H1 (cell line): Measurements from ENCODE around the gene OSBPL9. TPM values are rescaled to one million over a fixed set of nuclear protein-coding genes. Genes with fewer than 3 reads are reported as not detected.

ENCODE experiments used
- CTCF ChIA-PET: fragments of 300-600 bp; sonication (Branson Sonifier 250); formaldehyde crosslinking; loops from one replicate; lab custom pipeline; 2021; ENCODE audit not compliant: partially characterized antibody; lab: Charles Lee
- POLR2A ChIA-PET: fragments of 300-600 bp; sonication (Branson Sonifier 250); formaldehyde crosslinking; loops from one replicate; lab custom pipeline; 2021; ENCODE audit warnings: inconsistent platforms; ENCODE audit not compliant: partially characterized antibody; lab: Charles Lee
- DNase-seq, 2 experiments: peaks; one replicate each; pipeline versions ENCODE4 v3.0.0 to v3.0.0-alpha.2; 2010 to 2022; ENCODE audit warnings: low spot score in 2 of 2, low read depth in 1 of 2, mixed read lengths in 1 of 2
- FAIRE-seq: peaks from 2 replicates; lab custom pipeline; 2011; peaks lifted over from hg19 to GRCh38; lab: Jason Lieb, UNC
- H2AFZ ChIP-seq: 2 replicates; pipeline ENCODE4 v1.8.1; 2012; ENCODE audit warnings: low read length, inconsistent platforms
- H2AK5ac ChIP-seq: 2 replicates; pipeline ENCODE4 v1.6.1; 2013; ENCODE audit warnings: low read depth, low read length
- H2BK120ac ChIP-seq: replicated peaks from 2 replicates; pipeline ENCODE3; 2013; ENCODE audit warnings: low read depth, low read length, inconsistent platforms
- H2BK12ac ChIP-seq: 2 replicates; pipeline ENCODE4 v1.6.1; 2013; ENCODE audit warnings: low read depth, low read length
- H2BK15ac ChIP-seq: 2 replicates; pipeline ENCODE4 v1.6.1; 2013; ENCODE audit warnings: low read length
- H2BK20ac ChIP-seq: 2 replicates; pipeline ENCODE4 v1.6.1; 2013; ENCODE audit warnings: low read length
- H2BK5ac ChIP-seq: 2 replicates; pipeline ENCODE4 v1.6.1; 2013; ENCODE audit warnings: low read depth, low read length
- H3K14ac ChIP-seq: 2 replicates; pipeline ENCODE4 v1.6.1; 2013; ENCODE audit warnings: inconsistent platforms; ENCODE audit not compliant: insufficient read length
- H3K18ac ChIP-seq: 2 replicates; pipeline ENCODE4 v1.6.1; 2013; ENCODE audit warnings: low read length; ENCODE audit errors: extremely low read depth
- H3K23ac ChIP-seq: 2 replicates; pipeline ENCODE4 v1.6.1; 2013; ENCODE audit warnings: inconsistent platforms; ENCODE audit not compliant: insufficient read length
- H3K23me2 ChIP-seq: 2 replicates; pipeline ENCODE4 v1.6.1; 2013; ENCODE audit warnings: low read depth, low read length
- H3K27ac ChIP-seq: 2 replicates; pipeline ENCODE4 v1.6.1; 2011; ENCODE audit warnings: low read depth, low read length, inconsistent platforms
- H3K27me3 ChIP-seq, 4 experiments: replicated peaks in 1 of 4; 1 replicate in 1 of 4; 2 replicates in 3 of 4; pipeline versions ENCODE4 v1.6.1 to v1.8.1; 2011 to 2013; ENCODE audit warnings: low read length in 3 of 4, mild to moderate bottlenecking in 3 of 4, inconsistent platforms in 2 of 4, mixed read lengths in 2 of 4, moderate library complexity in 1 of 4; ENCODE audit not compliant: control insufficient read depth in 3 of 4, insufficient read depth in 3 of 4; ENCODE audit errors: extremely low read depth in 1 of 4
- H3K36me3 ChIP-seq, 4 experiments: 2 replicates each; pipeline versions ENCODE4 v1.6.1 to v1.8.1; 2011 to 2013; ENCODE audit warnings: mild to moderate bottlenecking in 4 of 4, low read length in 3 of 4, moderate library complexity in 2 of 4, control low read depth in 1 of 4, inconsistent platforms in 1 of 4; ENCODE audit not compliant: insufficient read depth in 4 of 4, control insufficient read depth in 2 of 4
- H3K4ac ChIP-seq: replicated peaks from 2 replicates; pipeline ENCODE3; 2013; ENCODE audit warnings: low read length, low read depth, mixed read lengths, inconsistent platforms; ENCODE audit not compliant: insufficient read length
- H3K4me1 ChIP-seq, 4 experiments: replicated peaks in 1 of 4; 1 replicate in 1 of 4; 2 replicates in 3 of 4; pipeline versions ENCODE4 v1.6.1 to v1.8.1; 2011 to 2013; ENCODE audit warnings: low read length in 3 of 4, inconsistent platforms in 2 of 4, mixed read lengths in 1 of 4; ENCODE audit not compliant: insufficient read depth in 4 of 4, control insufficient read depth in 3 of 4
- H3K4me2 ChIP-seq, 2 experiments: 2 replicates each; pipeline versions ENCODE4 v1.6.1 to v1.8.1; 2011 to 2013; ENCODE audit warnings: low read depth in 2 of 2, low read length in 2 of 2, control low read depth in 1 of 2, inconsistent platforms in 1 of 2, mild to moderate bottlenecking in 1 of 2; ENCODE audit not compliant: insufficient read depth in 1 of 2
- H3K4me3 ChIP-seq, 4 experiments: fragments of 200-600, 300-600 bp in 1 of 4; sonication (generic), shearing (Covaris generic), sonication (Bioruptor Twin) in 1 of 4; 2 replicates each; pipeline versions ENCODE4 v1.5.1 to v1.8.1; 2011 to 2016; ENCODE audit warnings: low read length in 4 of 4, low read depth in 3 of 4, control low read depth in 2 of 4, inconsistent platforms in 2 of 4, mild to moderate bottlenecking in 2 of 4, mixed read lengths in 1 of 4, moderate library complexity in 1 of 4; ENCODE audit not compliant: insufficient read depth in 2 of 4; ENCODE audit errors: extremely low read depth in 1 of 4
- H3K56ac ChIP-seq: replicated peaks from 2 replicates; pipeline ENCODE3; 2013; ENCODE audit warnings: low read depth, mild to moderate bottlenecking, mixed read lengths, low read length, inconsistent platforms; ENCODE audit not compliant: insufficient read length
- H3K79me1 ChIP-seq: 2 replicates; pipeline ENCODE4 v1.6.1; 2013; ENCODE audit warnings: low read depth, low read length, control low read depth
- H3K79me2 ChIP-seq, 2 experiments: 2 replicates each; pipeline versions ENCODE4 v1.6.1 to v1.8.1; 2012 to 2013; ENCODE audit warnings: low read length in 2 of 2, mild to moderate bottlenecking in 2 of 2, inconsistent platforms in 1 of 2; ENCODE audit not compliant: insufficient read depth in 2 of 2, control insufficient read depth in 1 of 2
- H3K9ac ChIP-seq, 4 experiments: replicated peaks in 1 of 4; 1 replicate in 1 of 4; 2 replicates in 3 of 4; pipeline versions ENCODE4 v1.6.1 to v1.8.1; 2011 to 2013; ENCODE audit warnings: low read depth in 3 of 4, low read length in 3 of 4, control low read depth in 2 of 4, mild to moderate bottlenecking in 2 of 4, moderate library complexity in 2 of 4, inconsistent platforms in 1 of 4; ENCODE audit errors: extremely low read depth in 1 of 4
- H3K9me3 ChIP-seq, 2 experiments: 2 replicates each; pipeline versions ENCODE4 v1.6.1 to v1.8.1; 2012 to 2013; ENCODE audit warnings: mild to moderate bottlenecking in 2 of 2, moderate library complexity in 2 of 2, control low read depth in 1 of 2, inconsistent platforms in 1 of 2, low read depth in 1 of 2, low read length in 1 of 2, mixed read lengths in 1 of 2; ENCODE audit not compliant: insufficient read depth in 2 of 2
- H4K20me1 ChIP-seq, 2 experiments: replicated peaks in 1 of 2; 2 replicates each; pipeline versions ENCODE3 to v1.8.1; 2011 to 2013; ENCODE audit warnings: inconsistent platforms in 2 of 2, low read length in 2 of 2, mild to moderate bottlenecking in 1 of 2; ENCODE audit not compliant: insufficient read depth in 2 of 2, control insufficient read depth in 1 of 2
- H4K5ac ChIP-seq: 2 replicates; pipeline ENCODE4 v1.6.1; 2013; ENCODE audit warnings: low read length, low read depth, mixed read lengths, inconsistent platforms; ENCODE audit not compliant: insufficient read length
- H4K8ac ChIP-seq: 2 replicates; pipeline ENCODE4 v1.8.0; 2013; ENCODE audit warnings: mild to moderate bottlenecking, moderate library complexity, low read length, inconsistent platforms; ENCODE audit not compliant: insufficient read depth; ENCODE audit errors: extremely low read depth
- H4K91ac ChIP-seq: replicated peaks from 2 replicates; pipeline ENCODE3; 2013; ENCODE audit warnings: low read length, mixed read lengths, inconsistent platforms; ENCODE audit not compliant: insufficient read length
- CBX5 ChIP-seq: fragments of 300-800, 300-1000 bp; sonication (generic); IDR thresholded peaks from 2 replicates; pipeline ENCODE4 v1.7.1; 2016; ENCODE audit warnings: antibody characterized with exemption, low read length, low read depth
- GTF2F1 ChIP-seq: IDR thresholded peaks from 2 replicates; pipeline ENCODE4 v1.6.1; 2012; ENCODE audit warnings: low read depth, low read length, improper control_type of control experiment, borderline replicate concordance
- JUND ChIP-seq: IDR thresholded peaks from 2 replicates; pipeline ENCODE4 v1.6.1; 2011; ENCODE audit warnings: mild to moderate bottlenecking, improper control_type of control experiment, low read length
- POU5F1 ChIP-seq: IDR thresholded peaks from 2 replicates; pipeline ENCODE4 v1.6.1; 2011; ENCODE audit warnings: low read depth, mild to moderate bottlenecking, low read length, moderate library complexity
- RAD21 ChIP-seq, 2 experiments: IDR thresholded peaks in 1 of 2; conservative IDR thresholded peaks in 1 of 2; 2 replicates each; pipeline ENCODE4 v1.6.1; 2011; ENCODE audit warnings: low read depth in 2 of 2, low read length in 2 of 2, improper control_type of control experiment in 1 of 2, inconsistent platforms in 1 of 2, mild to moderate bottlenecking in 1 of 2, moderate library complexity in 1 of 2
- RFX5 ChIP-seq: IDR thresholded peaks from 2 replicates; pipeline ENCODE4 v1.6.1; 2011; ENCODE audit warnings: low read depth, low read length, improper control_type of control experiment, borderline replicate concordance
- SP4 ChIP-seq: IDR thresholded peaks from 2 replicates; pipeline ENCODE4 v1.6.1; 2012; ENCODE audit warnings: low read length, inconsistent platforms
- USF2 ChIP-seq: IDR thresholded peaks from 2 replicates; pipeline ENCODE4 v1.6.1; 2011; ENCODE audit warnings: low read length, improper control_type of control experiment
- YY1 ChIP-seq: IDR thresholded peaks from 2 replicates; pipeline ENCODE4 v1.6.1; 2011; ENCODE audit warnings: low read depth, mild to moderate bottlenecking, low read length
- WGBS, 2 experiments: shearing (Covaris generic) in 1 of 2; methylation state at CpG; one replicate each; pipeline versions ENCODE4 v1.1.6 to v1.1.7; 2013 to 2015; ENCODE audit warnings: low lambda C conversion rate in 2 of 2, mixed read lengths in 2 of 2, inconsistent platforms in 1 of 2, low coverage in 1 of 2, missing lambda C conversion rate in 1 of 2; ENCODE audit not compliant: insufficient replicate concordance in 2 of 2, insufficient coverage in 1 of 2, insufficient read length in 1 of 2; ENCODE audit errors: extremely low coverage in 1 of 2, missing lambda C conversion rate in 1 of 2; 5-methylcytosine and 5-hydroxymethylcytosine counted together
- polyA plus RNA-seq, 7 experiments: library from polyadenylated mRNA; depleted of rRNA in 3 of 7; stranded (reverse) in 5 of 7; unstranded in 2 of 7; fragments of >200 nt in 5 of 7; fragments of 200-250 nt in 2 of 7; gene quantifications; 1 replicate in 5 of 7; 2 replicates in 1 of 7; 4 replicates in 1 of 7; pipeline versions ENCODE4 v1.2.1 to v1.2.3, GENCODE V29; 2011 to 2013; ENCODE audit warnings: missing spikeins in 2 of 7, mixed read lengths in 2 of 7
- total RNA-seq: library from RNA; stranded (reverse); fragmentation: NEBNext Ultra II Directional; extraction: Animal tissue kit (Norgen Biotek cat#: 25700); gene quantifications from 2 replicates; pipeline ENCODE4 v1.2.1, GENCODE V29; 2021

Gene OSBPL9
- total and polyA plus RNA-seq, 2 of the 8 experiments (the other 6 are each of a cell fraction or from before 2014, with no cell fraction given) = 58.2 to 71.6 TPM

- FAIRE-seq = no peak
- POLR2A ChIA-PET = no interaction called here
- no peak overlapping the region for H3K4me2 ChIP-seq
- TF ChIP-seq GTF2F1 = no peak
- no peak for TF ChIP-seq YY1
- no peak for TF ChIP-seq CBX5
- TF ChIP-seq USF2 = no peak
- TF ChIP-seq JUND = no peak
- TF ChIP-seq SP4 = no peak
- no peak for TF ChIP-seq RAD21 (IDR thresholded peaks at IDR 0.05 in 1 of 2, conservative IDR thresholded peaks at IDR 0.05 in 1 of 2; ENCODE audit: low read depth in 2 of 2, low read length in 2 of 2)
- TF ChIP-seq RFX5 = no peak
- no peak for TF ChIP-seq POU5F1
Measured at GRCh38 chr1:51568231-51568935, 48.5 kb upstream of the OSBPL9 start.

More at GRCh38 chr1:51568231-51568935, 48.5 kb upstream of the OSBPL9 start:
- CTCF ChIA-PET = interaction anchor here (0.6 kb wide), 1 partner anchor 207 kb away, joined by 3 read pairs; no protein-coding TSS in a partner anchor
- H3K27ac ChIP-seq = no peak overlapping the region
- no peak overlapping the region for H2BK120ac ChIP-seq
- no peaks in the 10 kb centered on the region for H3K27me3 ChIP-seq
- no peak overlapping the region for H2BK5ac ChIP-seq
- WGBS, 2 experiments = 92% methylated on average over 7 of the region's 7 CpGs; no CpG with 5 or more reads in 1 of the 2 experiments
- no peak overlapping the region for H4K5ac ChIP-seq
- no peak overlapping the region for H3K9ac ChIP-seq
- H3K18ac ChIP-seq = no peak overlapping the region
- no peak overlapping the region for H2AFZ ChIP-seq
- DNase-seq = no peak
- H3K79me2 ChIP-seq = no peaks in the 10 kb centered on the region
- H2BK12ac ChIP-seq = no peak overlapping the region
- no peaks in the 10 kb centered on the region for H3K9me3 ChIP-seq
- H2BK20ac ChIP-seq = no peak overlapping the region
- peaks cover 0 to 11% (median 6%) of the 10 kb centered on the region in 4 experiments; a peak in 5 of 7 replicates for H3K4me1 ChIP-seq
- no peaks in the 10 kb centered on the region for H3K36me3 ChIP-seq
- H4K91ac ChIP-seq = no peak overlapping the region
- no peak overlapping the region for H3K4ac ChIP-seq
- H2AK5ac ChIP-seq = no peak overlapping the region
- H3K23ac ChIP-seq = no peak overlapping the region
- no peak overlapping the region for H3K4me3 ChIP-seq
- H4K8ac ChIP-seq = no peak overlapping the region
- no peaks in the 10 kb centered on the region for H3K23me2 ChIP-seq
- H3K56ac ChIP-seq = no peak overlapping the region
- no peaks in the 10 kb centered on the region; the same call in 1 of the 2 replicates for H3K79me1 ChIP-seq
- H4K20me1 ChIP-seq = no peaks in the 10 kb centered on the region
- no peak overlapping the region for H3K14ac ChIP-seq
- H2BK15ac ChIP-seq = no peak overlapping the region
